SH-SY5Y (cell line): ENCODE measurements around the gene RAPGEF1.

Experiments
- GATA2 ChIP-seq: IDR thresholded peaks from 2 replicates; pipeline ENCODE4 v1.6.1; 2011; ENCODE audit warnings: mild to moderate bottlenecking, low read depth, low read length
- GATA3 ChIP-seq: IDR thresholded peaks from 2 replicates; pipeline ENCODE4 v1.6.1; 2011; ENCODE audit warnings: low read depth, mild to moderate bottlenecking, low read length, moderate library complexity

DNA sequence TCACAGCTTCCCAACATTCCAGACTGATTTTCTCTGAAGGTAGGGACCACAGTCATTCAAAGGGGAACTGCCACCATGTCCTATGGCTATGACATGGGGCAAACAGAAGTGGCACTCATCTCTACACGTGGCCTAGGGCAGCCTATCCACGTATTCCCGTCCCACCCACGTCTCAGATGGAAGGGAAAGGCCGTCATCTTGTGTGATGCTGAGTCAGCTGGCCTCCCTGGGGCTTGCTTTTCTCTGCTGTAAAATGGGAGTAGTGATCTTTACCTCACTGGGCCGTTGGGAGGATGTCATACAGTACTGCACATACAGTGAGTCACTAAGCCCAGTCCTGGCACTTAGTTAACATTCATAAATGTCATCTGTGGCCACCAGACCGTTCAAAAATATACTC lies 72.3 kb downstream of the RAPGEF1 start:
- no peak for TF ChIP-seq GATA3
- TF ChIP-seq GATA2: no peak
